Measurements from ENCODE around the gene RAI1. TPM values are rescaled to one million over a fixed set of nuclear protein-coding genes. Genes with fewer than 3 reads are reported as not detected.

Gene RAI1
- total and polyA plus RNA-seq, 2 of the 13 experiments (the other 11 are each of a cell fraction or from before 2014, with no cell fraction given) = 3.4 to 5.2 TPM

- no peak for TF ChIP-seq XBP1 (CRISPR knock-in tag; IDR thresholded peaks at IDR 0.05)
- TF ChIP-seq HNF4A (CRISPR knock-in tag; IDR thresholded peaks at IDR 0.05) = peak; percentile 57
- TF ChIP-seq, protein P1, sequence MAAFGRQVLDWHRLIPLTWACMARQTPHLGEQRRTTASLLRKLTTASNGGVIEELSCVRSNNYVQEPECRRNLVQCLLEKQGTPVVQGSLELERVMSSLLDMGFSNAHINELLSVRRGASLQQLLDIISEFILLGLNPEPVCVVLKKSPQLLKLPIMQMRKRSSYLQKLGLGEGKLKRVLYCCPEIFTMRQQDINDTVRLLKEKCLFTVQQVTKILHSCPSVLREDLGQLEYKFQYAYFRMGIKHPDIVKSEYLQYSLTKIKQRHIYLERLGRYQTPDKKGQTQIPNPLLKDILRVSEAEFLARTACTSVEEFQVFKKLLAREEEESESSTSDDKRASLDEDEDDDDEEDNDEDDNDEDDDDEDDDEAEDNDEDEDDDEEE (CRISPR knock-in tag; IDR thresholded peaks at IDR 0.05) = no peak
- no peak; the same call in 1 of the 2 replicates for TF ChIP-seq MEF2D (CRISPR knock-in tag; IDR thresholded peaks at IDR 0.05)
- no peak for TF ChIP-seq ZNF3 (CRISPR knock-in tag; IDR thresholded peaks at IDR 0.05)
- TF ChIP-seq HOXA5 (CRISPR knock-in tag; IDR thresholded peaks at IDR 0.05) = peak; percentile 85
- no peak for TF ChIP-seq PBX3 (CRISPR knock-in tag; IDR thresholded peaks at IDR 0.05; ENCODE audit: borderline replicate concordance)
- TF ChIP-seq NR1H2 (CRISPR knock-in tag; IDR thresholded peaks at IDR 0.05; ENCODE audit: borderline replicate concordance, low read depth) = 0 out of 2 replicates have a peak, but pooled peaks have one; percentile 71
- TF ChIP-seq KLF11 (CRISPR knock-in tag; IDR thresholded peaks at IDR 0.05) = no peak
- TF ChIP-seq, protein P2, sequence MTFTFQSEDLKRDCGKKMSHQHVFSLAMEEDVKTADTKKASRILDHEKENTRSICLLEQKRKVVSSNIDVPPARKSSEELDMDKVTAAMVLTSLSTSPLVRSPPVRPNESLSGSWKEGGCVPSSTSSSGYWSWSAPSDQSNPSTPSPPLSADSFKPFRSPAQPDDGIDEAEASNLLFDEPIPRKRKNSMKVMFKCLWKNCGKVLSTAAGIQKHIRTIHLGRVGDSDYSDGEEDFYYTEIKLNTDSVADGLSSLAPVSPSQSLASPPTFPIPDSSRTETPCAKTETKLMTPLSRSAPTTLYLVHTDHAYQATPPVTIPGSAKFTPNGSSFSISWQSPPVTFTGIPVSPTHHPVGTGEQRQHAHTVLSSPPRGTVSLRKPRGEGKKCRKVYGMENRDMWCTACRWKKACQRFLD (CRISPR knock-in tag; IDR thresholded peaks at IDR 0.05; ENCODE audit: borderline replicate concordance) = no peak
- no peak for TF ChIP-seq ZNF383 (CRISPR knock-in tag; IDR thresholded peaks at IDR 0.05; ENCODE audit: borderline replicate concordance)
- no peak for TF ChIP-seq MBNL3 (CRISPR knock-in tag; conservative IDR thresholded peaks at IDR 0.05)
- no peak for TF ChIP-seq ZNF33A (CRISPR knock-in tag; IDR thresholded peaks at IDR 0.05; ENCODE audit: borderline replicate concordance)
- no peak for TF ChIP-seq ZSCAN9 (CRISPR knock-in tag; IDR thresholded peaks at IDR 0.05; ENCODE audit: borderline replicate concordance)
- TF ChIP-seq FOXK1 (CRISPR knock-in tag; IDR thresholded peaks at IDR 0.05; ENCODE audit: borderline replicate concordance, low read depth) = no peak
- TF ChIP-seq ZNF143 (CRISPR knock-in tag; IDR thresholded peaks at IDR 0.05) = no peak
- 0 out of 2 replicates have a peak, but pooled peaks have one; percentile 39 for TF ChIP-seq YEATS4 (CRISPR knock-in tag; IDR thresholded peaks at IDR 0.05; ENCODE audit: borderline replicate concordance)
- TF ChIP-seq JUN (CRISPR knock-in tag; IDR thresholded peaks at IDR 0.05) = no peak
- TF ChIP-seq ZNF766 (CRISPR knock-in tag; IDR thresholded peaks at IDR 0.05; ENCODE audit: borderline replicate concordance) = peak; percentile 48; the same call in 1 of the 2 replicates
- no peak for TF ChIP-seq ZNF33B (CRISPR knock-in tag; IDR thresholded peaks at IDR 0.05)
- TF ChIP-seq ZNF569 (CRISPR knock-in tag; IDR thresholded peaks at IDR 0.05; ENCODE audit: borderline replicate concordance) = no peak
- no peak for TF ChIP-seq ZBTB1 (CRISPR knock-in tag; IDR thresholded peaks at IDR 0.05; ENCODE audit: borderline replicate concordance)
- no peak for TF ChIP-seq ZNF598 (CRISPR knock-in tag; IDR thresholded peaks at IDR 0.05; ENCODE audit: borderline replicate concordance)
- no peak for TF ChIP-seq ZFP36L2 (CRISPR knock-in tag; IDR thresholded peaks at IDR 0.05)
- TF ChIP-seq ZNF775 (CRISPR knock-in tag; IDR thresholded peaks at IDR 0.05; ENCODE audit: borderline replicate concordance) = no peak
- TF ChIP-seq MED13 (CRISPR knock-in tag; IDR thresholded peaks at IDR 0.05) = 0 out of 2 replicates have a peak, but pooled peaks have one; percentile 29
- peak; percentile 11; the same call in 1 of the 2 replicates for TF ChIP-seq TBX2 (CRISPR knock-in tag; IDR thresholded peaks at IDR 0.05; ENCODE audit: borderline replicate concordance)
- no peak; the same call in 1 of the 2 replicates for TF ChIP-seq MEIS1 (CRISPR knock-in tag; IDR thresholded peaks at IDR 0.05; ENCODE audit: borderline replicate concordance)
Observed at GRCh38 chr17:17812211-17813054, 131.2 kb downstream of the RAI1 start (continued).

All from HepG2 (cell line).